AG04449 (cell line): ENCODE data around the gene POLA1.

Experiments used
- CTCF ChIA-PET: fragments of 350-600 bp; formaldehyde crosslinking; extraction: SDS; loops from one replicate; lab custom pipeline; 2021; ENCODE audit warnings: antibody characterized with exemption; lab: Yijun Ruan, JAX
- POLR2A ChIA-PET: fragments of 400-600, 350-600 bp; formaldehyde crosslinking; extraction: SDS; loops from one replicate; lab custom pipeline; 2020; ENCODE audit warnings: antibody characterized with exemption, inconsistent platforms; lab: Yijun Ruan, JAX
- DNase-seq: peaks from one replicate; pipeline ENCODE4 v3.0.0-alpha.2; 2010; ENCODE audit warnings: low read depth, low spot score
- H3K4me3 ChIP-seq: 2 replicates; pipeline ENCODE4 v1.5.1; 2011; ENCODE audit warnings: low read depth, mild to moderate bottlenecking, control low read depth, low read length
- CTCF ChIP-seq: IDR thresholded peaks from one replicate; pipeline ENCODE4 v1.5.1; 2011; ENCODE audit warnings: mild to moderate bottlenecking, moderate library complexity, low read length, control low read depth, inconsistent platforms; ENCODE audit not compliant: insufficient read depth; ENCODE audit errors: missing control alignments

The POLA1 gene

GRCh38 chrX:25005382-25006185, 311.9 kb downstream of the POLA1 start:
- no peak for DNase-seq
- POLR2A ChIA-PET, result no interaction called here
- CTCF ChIA-PET, result no interaction called here
- no peak overlapping the region for H3K4me3 ChIP-seq
- TF ChIP-seq CTCF, result no peak

- no peak for DNase-seq
- H3K4me3 ChIP-seq, result no peak overlapping the region
- POLR2A ChIA-PET, result no interaction called here
- CTCF ChIA-PET, result no interaction called here
- no peak for TF ChIP-seq CTCF
These were observed 312.9 kb downstream of the POLA1 start for GRCh38 chrX:25006586-25007058.

- ChIA-PET CTCF (no interaction called here), POLR2A (no interaction called here)
- DNase-seq, result no peak
- no peak overlapping the region for H3K4me3 ChIP-seq
- TF ChIP-seq CTCF, result no peak
These were observed 313.6 kb downstream of the POLA1 start for GRCh38 chrX:25007059-25008053.

- TF ChIP-seq CTCF, result no peak
- H3K4me3 ChIP-seq, result no peak overlapping the region
- ChIA-PET POLR2A (no interaction called here), CTCF (no interaction called here)
- no peak for DNase-seq
These were observed 315.7 kb downstream of the POLA1 start for GRCh38 chrX:25009407-25009806.

GRCh38 chrX:25010784-25011588, 317.3 kb downstream of the POLA1 start:
- ChIA-PET POLR2A (no interaction called here), CTCF (interaction anchor here (2.1 kb wide), 1 partner anchor 9 kb away, joined by 5 read pairs; no protein-coding TSS in a partner anchor)
- TF ChIP-seq CTCF, result no peak
- no peak for DNase-seq
- no peak overlapping the region for H3K4me3 ChIP-seq
